ENCODE measurements around the gene TSPAN17. TPM values are rescaled to one million over a fixed set of nuclear protein-coding genes. Genes with fewer than 3 reads are reported as not detected.

The TSPAN17 gene
- total and polyA plus RNA-seq, 9 of the 15 experiments (the other 6 are each of a cell fraction or from before 2014, with no cell fraction given), result 0.73 to 58.3 (median 34.5) TPM

- no peak for TF ChIP-seq RNF219 (CRISPR knock-in tag; IDR thresholded peaks at IDR 0.05)
- TF ChIP-seq ZNF311 (CRISPR knock-in tag; IDR thresholded peaks at IDR 0.05), result no peak
- TF ChIP-seq CREBBP (IDR thresholded peaks at IDR 0.05; ENCODE audit: low read depth, low read length), result no peak
- no peak for TF ChIP-seq SRSF3 (IDR thresholded peaks at IDR 0.05; ENCODE audit: insufficient read depth, low read length)
- TF ChIP-seq CAMTA2 (CRISPR knock-in tag; conservative IDR thresholded peaks at IDR 0.05), result no peak
- TF ChIP-seq KLF10 (CRISPR knock-in tag; IDR thresholded peaks at IDR 0.05), result no peak
- TF ChIP-seq MITF (IDR thresholded peaks at IDR 0.05), result no peak
- TF ChIP-seq ZBED1 (IDR thresholded peaks at IDR 0.05), result no peak
- no peak for TF ChIP-seq ELF4 (CRISPR knock-in tag; IDR thresholded peaks at IDR 0.05)
- TF ChIP-seq BCOR (IDR thresholded peaks at IDR 0.05), result peak; percentile 85
- TF ChIP-seq ERF (CRISPR knock-in tag; IDR thresholded peaks at IDR 0.05), result no peak
- no peak for TF ChIP-seq ATF1 (CRISPR knock-in tag; IDR thresholded peaks at IDR 0.05)
- no peak for TF ChIP-seq ATF1 (tag; IDR thresholded peaks at IDR 0.05)
- peak; percentile 89 for TF ChIP-seq KLF16 (IDR thresholded peaks at IDR 0.05)
- TF ChIP-seq ATF7 (IDR thresholded peaks at IDR 0.05), result no peak
- TF ChIP-seq SMARCA4 (IDR thresholded peaks at IDR 0.05), result peak; percentile 78
- TF ChIP-seq POU5F1 (IDR thresholded peaks at IDR 0.05; ENCODE audit: borderline replicate concordance, low read depth, low read length, partially characterized antibody), result no peak
- peak; percentile 81 for TF ChIP-seq ZFP36 (IDR thresholded peaks at IDR 0.05; ENCODE audit: low read depth, low read length, partially characterized antibody)
- no peak for TF ChIP-seq JUNB (CRISPR knock-in tag; conservative IDR thresholded peaks at IDR 0.05)
- no peak for TF ChIP-seq SNAPC5 (CRISPR knock-in tag; IDR thresholded peaks at IDR 0.05)
- no peak for TF ChIP-seq MTA3 (IDR thresholded peaks at IDR 0.05; ENCODE audit: borderline replicate concordance)
- TF ChIP-seq MCM2 (IDR thresholded peaks at IDR 0.05; ENCODE audit: low read depth), result no peak
- TF ChIP-seq ZNF398 (CRISPR knock-in tag; IDR thresholded peaks at IDR 0.05), result no peak
- no peak for TF ChIP-seq U2AF1 (optimal IDR thresholded peaks at IDR 0.05; ENCODE audit: low read depth, low read length)
- TF ChIP-seq NCOA6 (IDR thresholded peaks at IDR 0.05), result no peak
- no peak for TF ChIP-seq CREB5 (CRISPR knock-in tag; IDR thresholded peaks at IDR 0.05)
Measured at GRCh38 chr5:176648474-176649194, 1.4 kb downstream of the TSPAN17 start (continued).
